ENCODE results near the gene EIF2S1.
A peak's percentile ranks its signal among the peaks of the same experiment; 100 is the strongest.
"Not testable (repeated sequence)": the region's sequence is repeated elsewhere in the genome, so short reads cannot be mapped to it uniquely, and the experiment has no call there.

The EIF2S1 gene

DNA sequence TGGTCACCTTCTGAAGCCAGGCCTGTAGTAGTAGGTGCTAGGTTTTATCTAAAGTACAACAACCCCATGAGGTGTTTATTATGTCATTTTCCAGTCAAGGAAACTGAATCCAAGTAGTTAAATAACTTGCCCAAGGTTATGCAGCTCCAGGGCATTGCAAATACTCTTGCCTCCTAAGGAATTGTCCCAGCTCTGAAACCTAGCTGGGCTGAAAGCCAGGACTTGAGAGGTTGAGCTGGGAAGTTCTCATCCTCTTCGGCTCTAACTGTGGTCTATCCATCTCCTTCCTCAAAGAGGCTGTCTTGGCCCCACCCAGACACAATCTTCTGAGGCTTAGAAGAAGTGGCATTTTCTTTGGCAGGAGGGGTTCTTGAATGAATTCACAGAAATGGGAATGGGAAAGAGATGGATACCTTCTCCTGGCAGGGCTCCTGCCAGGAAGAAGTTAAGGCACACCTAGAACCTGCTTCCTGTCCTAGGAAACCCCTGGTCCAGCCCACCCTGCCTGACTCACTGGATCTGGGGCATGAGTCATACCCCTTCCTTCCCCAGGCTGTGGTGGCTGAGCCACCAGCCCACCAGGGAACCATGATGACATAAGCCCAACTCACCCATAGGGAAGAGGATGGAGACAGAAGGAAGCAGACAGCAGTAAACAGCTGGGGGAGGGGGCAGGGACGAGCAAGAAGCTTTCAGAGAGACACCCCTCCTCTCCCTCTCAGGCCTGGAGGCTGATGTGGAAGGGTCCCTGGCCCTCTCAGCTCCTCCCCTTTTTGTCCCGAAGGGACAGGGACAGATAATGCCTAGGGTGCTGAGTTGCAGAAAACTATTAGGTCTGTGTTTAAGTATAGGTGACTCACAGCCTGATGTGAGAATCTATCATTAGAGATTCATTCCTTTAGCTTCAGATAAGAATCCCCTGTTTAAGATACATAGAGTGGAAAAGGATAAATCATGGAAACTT, 54.0 kb downstream of the EIF2S1 start:
- DNase-seq (ENCODE audit: low read depth): no peak

DNA sequence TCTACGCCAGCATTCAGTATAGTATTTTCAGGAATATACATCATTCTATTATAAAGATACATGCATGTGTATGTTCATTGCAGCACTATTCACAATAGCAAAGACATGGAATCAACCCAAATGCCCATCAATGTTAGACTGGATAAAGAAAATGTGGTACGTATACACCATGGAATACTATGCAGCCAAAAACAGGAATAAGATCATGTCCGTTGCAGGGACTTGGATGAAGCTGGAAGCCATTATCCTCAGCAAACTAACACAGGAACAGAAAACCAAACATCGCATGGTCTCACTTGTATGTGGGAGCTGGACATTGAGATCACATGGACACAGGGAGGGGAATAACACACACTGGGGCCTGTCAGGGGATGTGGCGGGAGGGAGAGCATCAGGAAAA, 55.5 kb downstream of the EIF2S1 start:
- not testable (repeated sequence) for DNase-seq (ENCODE audit: low read depth)

DNA sequence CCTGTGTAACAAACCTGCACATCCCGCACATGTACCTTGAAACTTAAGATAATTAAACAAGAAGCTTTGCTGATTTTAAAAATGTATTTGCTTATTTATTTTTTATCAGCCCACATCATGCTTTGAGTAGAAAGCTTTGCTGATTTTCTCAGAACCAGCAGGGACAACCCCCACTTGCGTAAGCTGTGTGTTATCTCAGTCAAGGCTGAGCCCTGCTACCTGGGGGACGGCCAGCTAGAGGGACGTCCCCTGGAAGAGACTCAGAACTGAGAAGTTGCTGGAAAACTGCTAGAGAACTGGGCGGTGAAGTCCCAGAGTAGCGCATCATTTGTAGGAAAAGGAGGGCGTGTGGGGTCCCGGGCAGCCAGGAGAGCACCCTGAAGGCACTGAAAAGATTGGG, 56.0 kb downstream of the EIF2S1 start:
- no peak for DNase-seq (ENCODE audit: low read depth)

DNA sequence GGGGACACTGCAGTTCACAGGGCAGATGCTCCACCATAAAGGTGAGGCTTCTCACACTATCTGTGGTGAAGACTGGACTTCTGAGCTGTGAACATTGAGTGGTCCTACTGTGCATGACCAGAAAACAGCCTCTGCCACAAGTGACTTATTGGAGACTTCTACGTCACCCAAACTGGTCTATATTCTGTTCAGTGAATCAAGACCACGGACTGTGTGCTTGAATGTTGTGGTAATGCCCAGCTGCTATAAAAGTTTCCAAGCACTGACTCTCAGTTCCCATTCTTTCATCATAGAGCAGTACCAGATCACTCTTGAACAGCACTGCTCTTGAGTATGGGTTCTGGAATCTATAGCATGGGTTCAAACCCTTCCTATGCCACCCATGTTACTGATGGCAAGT, 56.7 kb downstream of the EIF2S1 start:
- no peak for DNase-seq (ENCODE audit: low read depth)

DNA sequence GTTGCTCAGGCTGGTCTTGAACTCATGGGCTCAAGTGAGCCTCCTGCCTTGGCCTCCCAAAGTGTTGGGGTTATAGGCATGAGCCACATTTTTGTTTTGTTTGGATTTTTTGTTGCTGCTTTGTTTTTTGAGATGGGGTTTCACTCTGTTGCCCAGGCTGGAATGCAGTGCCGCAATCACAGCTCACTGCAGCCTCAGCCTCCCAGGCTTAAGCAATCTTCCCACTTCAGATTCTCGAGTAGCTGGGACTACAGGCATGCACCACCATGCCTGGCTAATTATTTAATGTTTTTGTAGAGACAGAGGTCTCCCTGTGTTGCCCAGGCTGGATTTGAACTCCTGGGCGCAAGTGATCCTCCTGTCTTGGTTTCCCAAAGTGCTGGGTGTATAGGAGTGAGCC, 57.5 kb downstream of the EIF2S1 start:
- peak; percentile 53 for DNase-seq (ENCODE audit: low read depth)

DNA sequence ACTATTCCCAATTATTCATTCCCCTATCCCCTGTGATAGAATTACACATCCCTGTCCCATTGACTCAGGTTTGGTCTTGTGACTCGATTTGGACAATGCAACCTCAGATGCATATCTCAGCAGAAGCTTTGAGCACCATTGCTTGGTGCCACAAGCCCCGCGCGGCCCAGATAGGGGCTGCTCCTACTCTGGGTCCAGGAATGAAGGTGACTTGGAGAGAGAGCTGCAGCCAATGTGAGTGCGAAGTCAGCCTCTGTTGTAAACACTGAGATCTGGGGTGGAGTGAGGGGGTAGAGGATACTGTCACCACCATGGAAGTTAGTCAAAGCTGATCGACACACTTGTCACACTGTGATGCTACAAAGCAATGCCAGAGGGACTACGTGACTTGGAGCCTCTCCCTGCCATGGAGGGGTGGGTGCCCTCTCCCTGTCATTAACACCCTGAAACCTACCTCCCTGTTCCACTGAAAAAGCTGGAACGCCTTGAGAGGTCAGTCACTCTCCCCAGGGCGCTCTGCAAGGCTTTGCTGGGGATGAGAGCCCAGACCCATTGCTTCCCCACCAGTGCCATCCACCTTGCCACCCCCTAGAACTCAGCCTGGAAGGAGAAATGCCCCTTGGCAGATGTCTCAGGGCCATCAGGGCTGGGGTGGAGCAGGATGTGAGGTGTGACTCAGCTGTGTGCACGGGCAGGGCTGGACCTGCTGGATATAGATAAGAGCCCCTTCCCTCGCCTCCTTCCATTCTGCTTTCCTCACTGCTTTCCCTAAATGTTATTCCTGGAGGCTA, 58.5 kb downstream of the EIF2S1 start:
- no peak for DNase-seq (ENCODE audit: low read depth)

DNA sequence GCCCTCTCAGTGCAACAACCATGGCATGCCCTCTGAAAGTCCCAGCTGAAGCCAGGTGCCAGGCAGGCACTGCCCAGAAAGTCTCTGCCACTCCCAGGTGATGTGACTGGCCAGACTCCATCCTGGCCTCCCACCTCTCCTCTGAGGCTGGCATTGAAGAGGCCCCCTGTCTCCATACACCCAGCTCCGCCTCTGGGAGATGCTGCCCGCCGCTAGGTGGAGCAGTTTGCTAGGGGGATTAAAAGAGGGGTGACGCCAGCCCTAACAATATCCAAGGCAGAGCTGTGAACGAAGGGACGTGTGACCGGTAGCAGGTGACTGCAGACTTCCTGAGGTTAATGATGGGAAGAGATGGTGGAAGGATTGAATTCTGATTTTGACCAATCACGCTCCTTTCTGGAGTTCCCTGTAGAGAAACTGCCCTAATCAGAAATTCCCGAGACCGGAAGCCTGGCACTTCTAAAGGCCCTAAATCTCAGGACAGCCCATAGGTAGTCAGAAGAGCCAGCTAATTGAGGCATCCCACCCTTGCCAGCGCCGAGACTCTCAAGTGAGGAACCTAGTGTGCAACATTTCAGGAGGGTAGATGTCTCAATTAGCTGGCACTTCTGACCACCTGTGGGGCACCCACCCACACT, 60.1 kb downstream of the EIF2S1 start:
- no peak for DNase-seq (ENCODE audit: low read depth)

DNA sequence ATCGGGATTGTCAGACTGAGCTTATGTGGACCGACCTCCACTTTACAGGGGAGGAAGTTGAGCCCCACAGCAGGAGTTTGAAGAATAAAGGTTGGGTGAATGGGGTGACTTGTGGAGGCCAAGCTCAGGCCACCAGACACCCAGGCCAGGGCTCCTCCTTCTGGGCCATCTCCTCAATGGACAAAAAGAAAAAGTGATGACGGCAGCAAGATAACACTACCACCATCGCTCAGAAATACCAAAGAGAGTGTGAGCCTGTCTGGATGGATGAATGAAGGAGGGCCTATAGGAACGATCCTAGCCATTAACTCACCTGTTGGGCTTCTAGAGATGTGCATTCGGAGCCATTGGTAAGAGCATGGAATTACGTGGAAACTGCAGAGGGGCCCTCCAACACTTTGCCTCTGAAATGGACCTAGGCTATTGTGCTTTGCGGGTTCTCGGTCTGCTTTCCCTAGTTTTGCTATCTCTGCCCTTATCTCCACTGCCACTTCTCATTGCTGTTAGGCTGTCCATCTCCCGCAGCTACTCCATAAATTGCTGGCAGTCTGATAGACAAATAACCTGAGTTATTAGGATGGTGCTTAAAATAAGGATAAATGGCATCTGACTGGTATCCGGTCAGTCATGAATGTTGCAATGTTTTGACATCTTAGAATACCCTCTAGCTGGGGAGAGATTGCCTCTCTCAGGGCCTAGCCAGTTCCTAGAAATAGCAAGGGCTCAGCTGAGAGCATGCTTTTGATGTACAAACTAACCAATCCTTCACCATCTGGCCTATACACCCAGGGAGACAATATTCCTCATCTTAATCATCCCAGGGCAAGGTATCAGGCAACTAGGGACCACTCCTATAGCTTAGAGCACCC, 61.5 kb downstream of the EIF2S1 start:
- DNase-seq (ENCODE audit: low read depth): no peak

DNA sequence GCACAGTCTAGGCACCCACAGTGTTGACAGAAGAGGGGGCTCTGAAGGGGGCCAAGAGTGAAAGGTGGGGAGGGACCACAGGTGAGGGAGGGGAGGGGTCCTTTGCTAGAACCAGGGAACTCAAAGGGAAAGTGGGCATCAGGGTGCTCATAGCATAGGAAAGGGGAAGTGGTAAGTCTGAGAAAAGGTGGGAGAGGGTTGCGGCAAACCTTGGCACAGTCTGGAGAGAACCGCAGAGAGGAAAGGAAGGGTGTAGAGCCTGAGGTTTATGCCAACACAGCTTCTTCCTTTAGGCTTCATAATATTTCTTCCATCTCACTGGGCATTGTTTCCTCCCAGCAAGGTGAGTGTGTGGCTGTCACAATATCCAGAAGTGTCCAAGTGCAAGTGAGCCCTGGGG, 63.3 kb downstream of the EIF2S1 start:
- no peak for DNase-seq (ENCODE audit: low read depth)

DNA sequence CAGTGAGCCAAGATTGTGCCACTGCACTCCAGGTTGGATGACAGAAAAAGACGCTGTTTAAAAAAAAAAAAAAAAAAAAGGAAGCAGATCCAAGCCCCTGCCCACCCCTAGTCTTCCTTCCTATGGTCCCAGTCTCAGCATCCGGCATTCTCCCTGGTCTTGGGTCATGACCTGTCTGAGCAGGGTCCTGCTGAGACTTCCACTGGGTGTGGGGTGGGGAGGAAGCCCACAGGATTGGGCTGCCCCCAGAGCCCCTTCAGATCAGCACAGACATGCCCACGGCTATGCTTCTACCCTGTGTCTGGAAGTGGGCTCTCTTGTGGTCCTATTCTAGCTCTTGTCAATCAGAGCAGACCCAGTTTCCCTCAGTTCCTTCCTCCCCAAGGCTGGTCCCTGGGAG, 64.4 kb downstream of the EIF2S1 start:
- no peak for DNase-seq (ENCODE audit: low read depth)

DNA sequence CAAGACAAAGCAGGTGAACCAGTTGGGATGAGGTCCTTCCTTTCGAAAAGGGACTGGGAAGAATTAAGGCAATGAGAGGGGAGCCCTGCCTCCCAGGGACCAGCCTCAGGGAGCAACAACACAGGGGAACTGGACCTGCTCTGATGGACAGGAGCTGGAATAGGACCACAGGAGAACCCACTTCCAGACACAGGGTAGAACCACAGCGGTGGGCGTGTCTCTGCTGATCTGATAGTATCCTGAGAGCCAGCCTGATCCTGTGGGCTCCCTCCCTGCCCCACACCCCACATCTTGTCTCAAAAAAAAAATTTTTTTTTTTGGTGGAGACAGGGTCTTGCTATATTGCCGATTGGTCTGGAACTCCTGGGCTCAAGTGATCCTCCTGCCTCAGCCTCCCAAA, 65.5 kb downstream of the EIF2S1 start:
- DNase-seq (ENCODE audit: low read depth): no peak

DNA sequence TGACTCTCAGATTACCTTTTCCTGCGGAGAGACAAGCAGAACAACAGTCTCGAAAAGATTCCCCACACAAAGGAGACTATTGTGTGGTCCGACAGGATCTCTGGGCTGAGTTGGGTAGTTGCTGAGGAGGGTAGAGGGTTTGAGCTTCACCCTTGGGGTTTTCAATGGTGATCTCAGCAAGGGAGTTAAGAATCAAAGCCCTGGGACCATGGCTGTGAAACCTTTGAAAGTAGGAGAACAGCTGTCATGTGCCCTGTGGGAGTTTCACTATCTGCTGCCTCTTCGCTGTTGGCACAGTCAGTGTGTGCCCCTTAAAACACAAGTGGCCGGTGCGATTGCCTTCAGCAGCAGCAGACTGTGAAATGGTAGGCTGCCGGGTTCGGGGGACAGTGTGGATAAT, 66.0 kb downstream of the EIF2S1 start:
- no peak for DNase-seq (ENCODE audit: low read depth)

DNA sequence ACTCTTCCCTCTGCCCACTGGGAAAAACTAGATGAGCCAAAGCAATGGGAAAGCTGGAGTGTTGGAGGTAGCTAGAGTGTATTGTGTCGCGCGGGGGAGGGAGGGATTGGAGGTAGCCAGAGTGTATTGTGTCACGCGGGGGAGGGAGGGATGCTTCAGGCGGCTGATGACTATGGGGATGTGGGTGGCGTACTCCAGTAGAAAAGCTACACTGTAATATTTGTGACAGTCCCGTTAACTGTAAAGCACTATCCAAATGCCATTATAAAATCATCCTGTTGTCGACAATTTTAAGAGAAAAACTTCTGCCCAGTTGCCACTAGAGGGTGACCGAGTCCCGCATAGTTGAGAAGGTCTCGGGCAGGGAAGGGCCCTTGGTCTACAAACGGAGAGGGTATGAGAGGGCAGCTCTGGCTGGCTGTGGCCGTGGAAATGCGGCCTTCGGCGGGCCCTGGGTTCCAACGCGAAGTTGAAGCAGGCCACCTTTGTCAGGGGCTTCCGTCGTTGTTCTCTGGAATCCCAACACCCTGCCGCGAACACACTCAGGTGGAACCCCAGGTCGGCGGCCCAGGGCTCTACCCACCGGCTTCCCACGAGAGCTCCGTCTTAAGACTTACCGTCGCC, 67.0 kb downstream of the EIF2S1 start:
- peak; percentile 69 for DNase-seq (ENCODE audit: low read depth)

DNA sequence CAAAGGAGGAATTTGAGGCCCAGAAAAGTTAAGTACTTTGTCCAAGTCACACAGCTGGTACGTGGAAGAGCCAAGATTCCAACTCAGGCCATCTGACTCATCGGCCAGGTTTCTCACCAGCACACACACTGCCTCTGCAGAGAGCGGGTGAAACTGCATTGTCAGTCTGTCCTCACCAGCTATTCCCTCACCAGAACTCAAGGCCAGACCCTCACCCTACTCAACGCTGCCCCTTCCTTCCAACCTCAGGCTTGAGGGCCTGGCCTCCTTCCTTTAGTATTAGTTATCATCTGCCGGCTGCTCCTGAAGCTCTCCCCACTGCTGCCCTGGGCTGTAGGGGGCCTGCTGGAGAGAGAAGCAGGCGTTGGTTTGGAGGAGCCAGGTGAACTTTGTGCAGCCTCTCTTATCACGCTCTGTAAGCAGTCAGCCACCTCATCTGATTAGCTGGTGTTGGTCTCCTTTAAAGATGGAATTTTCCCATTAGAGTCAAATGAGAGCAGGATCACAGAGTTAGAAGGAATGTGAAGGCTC, 68.4 kb downstream of the EIF2S1 start:
- DNase-seq (ENCODE audit: low read depth): peak; percentile 31

DNA sequence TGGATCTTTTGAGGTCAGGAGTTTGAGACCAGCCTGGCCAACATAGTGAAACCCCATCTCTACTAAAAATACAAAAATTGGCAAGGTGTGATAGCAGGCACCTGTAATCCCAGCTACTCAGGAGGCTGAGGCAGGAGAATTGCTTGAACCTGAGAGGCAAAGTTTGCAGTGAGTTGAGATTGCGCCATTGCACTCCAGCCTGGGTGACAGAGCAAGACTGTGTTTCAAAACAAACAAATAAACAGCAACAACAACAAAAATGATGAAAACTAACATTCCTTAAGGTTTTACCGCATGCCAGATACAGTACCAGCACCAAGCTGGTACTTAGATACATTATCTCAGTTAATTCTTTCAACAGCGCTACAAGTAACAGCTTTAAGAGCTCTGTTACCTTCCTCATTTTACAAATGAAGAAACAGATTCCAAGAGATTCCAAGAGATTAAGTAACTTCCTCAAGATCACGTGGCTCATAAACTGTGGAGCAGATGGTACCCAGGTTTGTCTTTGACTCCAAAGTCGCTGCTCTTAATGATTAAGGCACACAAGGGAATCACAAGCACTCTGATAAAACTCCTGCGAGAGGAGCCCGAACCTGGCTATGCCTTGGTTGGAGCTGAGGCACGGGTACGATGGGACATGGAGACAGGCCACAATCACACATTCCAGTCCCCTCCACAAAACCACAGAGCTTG, 69.5 kb downstream of the EIF2S1 start:
- DNase-seq (ENCODE audit: low read depth): no peak

DNA sequence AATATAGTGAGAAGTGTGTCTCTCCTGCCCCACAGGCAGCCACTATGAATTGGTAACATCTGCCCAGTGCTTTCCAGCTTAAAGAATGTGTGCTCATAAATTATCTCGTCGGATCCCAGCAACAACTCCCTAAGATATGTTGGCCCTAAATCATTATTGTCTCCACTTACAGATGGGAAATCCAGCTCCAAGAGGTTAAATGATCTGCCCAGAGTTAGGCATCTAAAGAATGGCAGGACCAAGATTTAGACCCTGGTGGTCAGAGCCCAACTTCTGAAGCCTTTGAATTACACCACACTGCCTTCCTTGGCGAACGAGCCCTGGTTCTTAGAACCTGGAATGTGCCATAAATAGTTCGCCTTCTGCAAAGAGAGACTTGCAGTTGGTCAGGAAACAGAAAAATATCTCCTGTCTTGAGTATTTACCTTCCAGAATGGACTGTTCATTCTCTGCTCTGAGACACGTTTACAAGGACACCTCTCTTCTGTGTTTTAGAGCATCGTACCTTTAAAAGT, 72.0 kb downstream of the EIF2S1 start:
- DNase-seq (ENCODE audit: low read depth): no peak

DNA sequence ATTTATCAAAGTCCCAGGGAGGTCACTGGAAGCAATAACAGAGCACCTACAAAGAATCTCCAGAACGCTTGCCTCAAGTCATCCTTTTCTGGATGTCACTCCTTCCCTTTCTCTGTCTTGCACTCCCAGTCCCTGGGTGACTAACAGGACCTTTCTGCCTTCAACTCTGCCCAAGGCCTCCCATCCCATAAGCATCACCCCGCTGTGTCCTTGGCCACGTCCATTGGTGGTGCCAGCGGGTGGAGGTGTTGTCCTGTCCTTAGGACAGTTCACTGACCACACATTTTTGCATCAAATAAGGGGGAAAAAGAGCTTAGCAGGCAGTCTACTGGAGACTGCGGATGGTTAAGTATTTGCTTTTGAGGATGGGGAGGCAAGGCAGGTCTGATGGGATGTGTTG, 75.5 kb downstream of the EIF2S1 start:
- no peak for DNase-seq (ENCODE audit: low read depth)

Data from fibroblast of gingiva (primary cell).